GM10248 (cell line): ENCODE measurements around the gene RBM47.

Source experiments
- CTCF ChIA-PET: fragments of 300-600 bp; sonication (Branson Sonifier 250); formaldehyde crosslinking; extraction: SDS; loops from one replicate; lab custom pipeline; 2021; ENCODE audit warnings: antibody characterized with exemption; lab: Yijun Ruan, JAX
- POLR2A ChIA-PET: fragments of 350-650 bp; sonication (Branson Sonifier 250); formaldehyde crosslinking; extraction: SDS; loops from one replicate; lab custom pipeline; 2020; ENCODE audit warnings: antibody characterized with exemption; lab: Yijun Ruan, JAX
- DNase-seq: peaks from one replicate; pipeline ENCODE4 v3.0.0; 2012; ENCODE audit errors: extremely low spot score
- TF ChIP-seq, protein P1 (sequence below): IDR thresholded peaks from 2 replicates; pipeline ENCODE4 v1.5.1; 2012; ENCODE audit warnings: mild to moderate bottlenecking, low read depth; ENCODE audit errors: extremely low read depth, missing control alignments, control extremely low read depth

The RBM47 gene

DNA sequence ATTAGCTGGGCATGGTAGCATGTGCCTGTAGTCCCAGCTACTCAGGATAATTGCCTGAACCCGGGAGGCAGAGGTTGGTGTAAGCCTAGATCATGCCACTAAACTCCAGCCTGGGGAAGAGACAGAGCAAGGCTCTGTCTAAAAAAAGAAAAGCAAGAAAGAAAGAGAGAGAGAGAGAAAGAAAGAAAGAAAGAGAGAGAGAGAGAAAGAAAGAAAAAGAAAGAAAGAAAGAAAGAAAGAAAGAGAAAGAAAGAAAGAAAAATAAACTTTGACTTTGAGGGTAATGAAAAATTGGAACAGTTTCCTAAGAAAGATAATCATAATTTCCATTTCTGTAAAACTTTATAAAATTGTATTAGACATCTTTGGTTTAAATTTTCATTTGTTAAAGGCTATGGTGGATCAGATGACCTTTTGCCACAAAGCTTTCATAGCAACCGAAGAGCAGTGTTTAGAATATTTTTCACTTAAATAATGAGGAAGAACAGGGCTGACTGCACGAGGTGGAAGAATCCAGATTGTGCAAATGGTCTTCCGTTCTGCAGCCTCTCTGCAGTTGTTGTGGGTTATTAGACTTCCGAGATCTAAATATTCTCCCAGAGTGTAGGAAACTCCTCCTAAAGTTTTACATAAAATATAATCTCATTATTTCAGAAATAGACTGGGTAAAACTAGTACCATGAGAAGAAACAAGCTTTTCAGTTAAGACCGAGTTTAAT is 55.9 kb downstream of the RBM47 start:
- TF ChIP-seq, protein P1, sequence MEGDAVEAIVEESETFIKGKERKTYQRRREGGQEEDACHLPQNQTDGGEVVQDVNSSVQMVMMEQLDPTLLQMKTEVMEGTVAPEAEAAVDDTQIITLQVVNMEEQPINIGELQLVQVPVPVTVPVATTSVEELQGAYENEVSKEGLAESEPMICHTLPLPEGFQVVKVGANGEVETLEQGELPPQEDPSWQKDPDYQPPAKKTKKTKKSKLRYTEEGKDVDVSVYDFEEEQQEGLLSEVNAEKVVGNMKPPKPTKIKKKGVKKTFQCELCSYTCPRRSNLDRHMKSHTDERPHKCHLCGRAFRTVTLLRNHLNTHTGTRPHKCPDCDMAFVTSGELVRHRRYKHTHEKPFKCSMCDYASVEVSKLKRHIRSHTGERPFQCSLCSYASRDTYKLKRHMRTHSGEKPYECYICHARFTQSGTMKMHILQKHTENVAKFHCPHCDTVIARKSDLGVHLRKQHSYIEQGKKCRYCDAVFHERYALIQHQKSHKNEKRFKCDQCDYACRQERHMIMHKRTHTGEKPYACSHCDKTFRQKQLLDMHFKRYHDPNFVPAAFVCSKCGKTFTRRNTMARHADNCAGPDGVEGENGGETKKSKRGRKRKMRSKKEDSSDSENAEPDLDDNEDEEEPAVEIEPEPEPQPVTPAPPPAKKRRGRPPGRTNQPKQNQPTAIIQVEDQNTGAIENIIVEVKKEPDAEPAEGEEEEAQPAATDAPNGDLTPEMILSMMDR, result no peak
- CTCF ChIA-PET, result interaction anchor here (1.1 to 6.2 kb wide), 6 partner anchors 11 to 270 kb away, joined by 3 to 44 read pairs (median 3); no protein-coding TSS in a partner anchor
- POLR2A ChIA-PET, result interaction anchor here (0.6 kb wide), 1 partner anchor 288 kb away, joined by 3 read pairs; no protein-coding TSS in a partner anchor

DNA sequence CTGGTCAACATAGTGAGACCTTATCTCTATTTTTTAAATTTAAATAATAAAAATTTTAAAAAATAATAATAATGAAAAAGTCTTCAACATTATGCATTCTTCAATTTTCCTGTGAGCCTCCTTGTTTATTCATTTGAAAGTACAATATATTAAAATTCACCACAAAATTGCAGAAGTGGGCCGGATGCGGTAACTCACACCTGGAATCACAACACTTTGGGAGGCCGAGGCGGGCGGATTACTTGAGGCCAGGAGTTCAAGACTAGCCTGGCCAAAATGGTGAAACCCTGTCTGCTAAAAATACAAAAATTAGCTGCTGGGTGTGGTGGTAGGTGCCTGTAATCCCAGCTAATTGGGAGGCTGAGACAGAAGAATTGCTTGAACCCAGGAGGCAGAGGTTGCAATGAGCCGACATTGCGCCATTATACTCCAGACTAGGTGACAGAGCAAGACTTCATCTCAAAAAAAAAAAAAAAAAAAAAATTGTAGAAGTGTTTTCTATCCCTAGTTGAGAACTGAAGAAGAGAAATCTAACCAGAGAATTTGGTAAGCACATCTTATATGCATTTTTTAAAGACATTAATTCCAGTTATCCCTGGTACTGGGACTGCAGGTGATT is 56.9 kb downstream of the RBM47 start:
- CTCF ChIA-PET, result interaction anchor here (1.1 to 6.2 kb wide), 2 partner anchors 10 to 27 kb away, joined by 4 to 44 read pairs; no protein-coding TSS in a partner anchor
- POLR2A ChIA-PET, result no interaction called here
- DNase-seq, result no peak
- TF ChIP-seq, protein P1, result no peak

More for the DNA sequence above, 55.9 kb downstream of the RBM47 start:
- DNase-seq, result no peak

DNA sequence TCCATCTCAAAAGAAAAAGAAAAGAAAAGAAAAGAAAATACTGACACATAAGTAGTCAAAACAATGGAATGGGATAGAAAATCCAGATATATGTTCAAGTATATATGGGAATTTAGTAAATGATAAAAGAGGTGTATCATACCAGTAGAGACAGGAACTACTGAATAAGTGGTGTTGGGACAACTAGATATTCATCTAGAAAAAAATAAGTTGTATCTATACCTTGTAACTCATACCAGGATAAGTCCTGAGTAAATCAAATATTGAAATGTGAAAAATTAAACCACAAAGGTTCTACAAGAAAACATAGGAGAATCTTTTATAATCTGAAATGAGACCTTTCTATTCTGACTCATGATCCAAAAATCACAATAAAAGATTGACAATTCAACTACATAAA is 58.5 kb downstream of the RBM47 start:
- TF ChIP-seq, protein P1, result no peak
- POLR2A ChIA-PET, result no interaction called here
- DNase-seq, result no peak
- CTCF ChIA-PET, result no interaction called here

DNA sequence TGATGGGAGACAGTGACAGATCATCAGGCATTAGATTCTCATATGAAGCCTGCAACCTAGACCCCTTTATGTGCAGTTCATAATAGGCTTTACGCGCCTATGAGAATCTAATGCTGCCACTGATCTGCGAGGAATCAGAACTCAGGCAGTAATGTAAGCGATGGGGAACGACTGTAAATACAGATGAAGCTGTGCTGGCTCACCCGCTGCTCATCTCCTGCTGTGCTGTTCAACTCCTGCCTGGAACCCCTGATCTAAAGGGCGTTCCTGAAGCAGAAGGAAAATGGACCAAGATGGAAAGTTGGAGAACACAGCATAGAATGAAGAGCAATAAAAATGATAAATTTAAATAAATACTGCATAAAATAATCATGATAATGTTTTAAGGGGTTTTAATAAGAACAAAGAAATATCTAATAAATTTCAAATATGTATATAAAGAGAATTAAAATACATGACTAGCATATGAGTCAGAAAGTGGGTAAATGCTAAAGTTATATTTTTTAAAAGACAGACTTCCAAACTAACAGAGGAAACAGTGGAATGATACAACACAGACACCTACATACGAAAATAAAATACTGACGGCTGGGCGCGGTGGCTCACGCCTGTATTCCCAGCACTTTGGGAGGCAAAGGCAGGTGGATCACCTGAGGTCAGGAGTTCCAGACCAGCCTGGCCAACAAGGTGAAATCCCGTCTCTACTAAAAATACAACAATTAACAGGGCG is 59.2 kb downstream of the RBM47 start:
- ChIA-PET CTCF (no interaction called here), POLR2A (no interaction called here)
- no peak for DNase-seq
- TF ChIP-seq, protein P1, result no peak

DNA sequence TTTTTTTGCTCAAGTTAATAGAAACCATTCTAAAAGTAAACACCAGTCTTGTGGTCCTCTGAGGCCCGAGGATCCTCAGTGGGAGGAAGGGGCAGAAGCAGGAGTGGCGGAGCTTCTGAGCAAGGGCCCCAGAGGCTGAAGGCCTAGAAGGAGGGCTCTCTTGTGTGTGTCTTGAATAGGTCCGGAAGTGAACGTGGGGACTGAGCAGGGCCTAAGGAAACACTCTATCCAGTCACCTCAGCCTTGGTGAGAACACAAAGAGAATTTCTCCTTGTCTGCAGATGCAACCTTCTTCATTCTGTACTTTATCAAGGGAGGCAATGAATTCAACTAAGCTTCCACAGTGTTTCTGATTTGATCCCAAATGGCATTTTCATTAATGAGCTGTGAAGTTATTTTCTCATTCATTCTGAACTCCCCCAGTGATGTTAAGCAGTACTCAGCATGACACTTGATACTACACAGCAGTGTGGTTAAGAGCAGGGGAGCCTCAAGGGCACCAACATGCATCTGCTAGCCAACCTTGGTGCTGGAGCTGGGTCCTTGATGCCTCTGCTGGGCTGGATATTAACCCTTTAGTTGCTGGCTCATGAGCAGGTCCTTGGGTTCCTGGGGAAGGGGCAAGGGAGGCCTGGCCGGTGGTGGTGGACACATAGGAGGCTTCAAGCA is 64.7 kb downstream of the RBM47 start:
- TF ChIP-seq, protein P1, result no peak
- DNase-seq, result no peak
- CTCF ChIA-PET, result interaction anchor here (0.9 to 5.3 kb wide), 6 partner anchors 10 to 66 kb away, joined by 3 to 44 read pairs (median 4); no protein-coding TSS in a partner anchor
- POLR2A ChIA-PET, result no interaction called here

DNA sequence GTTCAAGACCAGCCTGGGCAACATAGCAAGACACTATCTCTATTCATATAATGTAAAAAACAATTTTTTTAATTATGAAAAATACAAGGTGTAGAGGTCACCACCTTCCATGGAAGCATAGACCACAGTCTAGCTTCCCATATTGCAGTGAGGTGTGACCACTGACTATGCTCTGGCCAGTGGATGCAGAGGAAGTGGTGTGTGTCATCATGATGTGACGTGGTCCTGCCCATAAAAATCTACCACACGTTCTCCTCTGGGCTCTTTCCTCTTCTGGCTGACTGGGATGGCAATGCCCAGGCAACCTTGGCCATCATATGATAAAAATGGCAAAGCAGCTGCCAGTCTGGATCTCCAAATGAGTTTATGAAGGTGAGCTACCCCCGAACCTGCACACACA is 65.7 kb downstream of the RBM47 start:
- POLR2A ChIA-PET, result no interaction called here
- TF ChIP-seq, protein P1, result no peak
- no peak for DNase-seq
- CTCF ChIA-PET, result interaction anchor here (1.4 to 5.3 kb wide), 6 partner anchors 11 to 62 kb away, joined by 3 to 44 read pairs (median 4); no protein-coding TSS in a partner anchor
